ENCODE data around the gene HTR3A.

The HTR3A gene

DNA sequence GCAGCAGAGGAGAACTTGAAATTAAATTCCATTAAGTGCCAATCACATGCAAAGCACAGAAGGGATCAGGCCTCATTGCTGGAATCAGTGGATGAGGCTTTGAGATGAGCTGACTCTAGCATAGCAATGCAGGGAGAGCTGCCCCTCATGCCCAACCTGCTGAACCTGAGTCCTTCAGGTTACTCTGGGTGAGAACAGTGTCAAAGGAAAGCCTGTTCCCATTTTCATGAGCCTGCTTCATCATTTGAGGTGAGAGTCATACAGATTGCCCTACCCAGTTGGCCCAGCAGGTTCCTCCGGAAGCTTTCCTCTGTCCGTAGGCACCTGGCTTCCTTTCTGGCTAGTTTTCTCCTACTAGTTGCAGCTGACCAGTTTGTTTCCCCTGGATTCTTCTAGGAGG is 58.7 kb downstream of the HTR3A start:
- TF ChIP-seq ZNF629 (tag by site-specific recombination; IDR thresholded peaks at IDR 0.05) (no peak), ZNF223 (tag by site-specific recombination; IDR thresholded peaks at IDR 0.05) (no peak), ZNF704 (tag by site-specific recombination; IDR thresholded peaks at IDR 0.05) (no peak), ZNF549 (tag by site-specific recombination; IDR thresholded peaks at IDR 0.05) (no peak), ZNF302 (tag by site-specific recombination; IDR thresholded peaks at IDR 0.05; ENCODE audit: low read depth) (no peak), GFI1B (tag by site-specific recombination; IDR thresholded peaks at IDR 0.05) (no peak), MYNN (tag by site-specific recombination; IDR thresholded peaks at IDR 0.05; ENCODE audit: borderline replicate concordance) (no peak), OVOL3 (tag by site-specific recombination; IDR thresholded peaks at IDR 0.05) (no peak), ZNF184 (tag by site-specific recombination; IDR thresholded peaks at IDR 0.05) (no peak), ZNF76 (tag by site-specific recombination; IDR thresholded peaks at IDR 0.05; ENCODE audit: borderline replicate concordance, low read depth) (no peak), SCRT2 (tag by site-specific recombination; IDR thresholded peaks at IDR 0.05) (no peak), ZIC2 (tag by site-specific recombination; IDR thresholded peaks at IDR 0.05) (no peak), ZNF324 (tag by site-specific recombination; IDR thresholded peaks at IDR 0.05) (no peak), ZBTB1 (tag by site-specific recombination; IDR thresholded peaks at IDR 0.05) (no peak), ZNF707 (tag by site-specific recombination; IDR thresholded peaks at IDR 0.05) (no peak), ZNF133 (tag by site-specific recombination; IDR thresholded peaks at IDR 0.05) (no peak), ZNF664 (tag by site-specific recombination; IDR thresholded peaks at IDR 0.05) (no peak), ZNF354C (tag by site-specific recombination; IDR thresholded peaks at IDR 0.05; ENCODE audit: borderline replicate concordance, low read depth) (no peak), PATZ1 (tag by site-specific recombination; IDR thresholded peaks at IDR 0.05) (no peak)
- TF ChIP-seq, protein P1, sequence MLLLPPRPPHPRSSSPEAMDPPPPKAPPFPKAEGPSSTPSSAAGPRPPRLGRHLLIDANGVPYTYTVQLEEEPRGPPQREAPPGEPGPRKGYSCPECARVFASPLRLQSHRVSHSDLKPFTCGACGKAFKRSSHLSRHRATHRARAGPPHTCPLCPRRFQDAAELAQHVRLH (tag by site-specific recombination; IDR thresholded peaks at IDR 0.05): no peak

GRCh38 chr11:114034956-114035355 is 60.0 kb downstream of the HTR3A start:
- Histone ChIP-seq H3K27ac (ENCODE audit: extremely low read depth, low read depth, low read length) (no peak overlapping the region), H3K9me3 (ENCODE audit: control insufficient read depth, insufficient read depth, low read depth, low read length) (no peaks in the 10 kb centered on the region), H3K4me3 (ENCODE audit: low read depth, low read length) (no peak overlapping the region), H3K4me1 (ENCODE audit: control insufficient read depth, insufficient read depth, low read length) (0 out of 2 replicates have a peak, but pooled peaks cover 5% of the 10 kb centered on the region), H3K36me3 (ENCODE audit: control insufficient read depth in 2 of 2, insufficient read depth in 1 of 2, low read length in 2 of 2) (no peaks in the 10 kb centered on the region)
- ChIA-PET POLR2A (no interaction called here), CTCF (interaction anchor here (0.7 to 5.7 kb wide), 10 partner anchors 9 to 1076 kb away, joined by 3 to 86 read pairs (median 4); no protein-coding TSS in a partner anchor)
- TF ChIP-seq KLF8 (tag by site-specific recombination; IDR thresholded peaks at IDR 0.05) (no peak), ZNF274 (IDR thresholded peaks at IDR 0.05; ENCODE audit: low read length) (no peak), ZNF274 (tag by site-specific recombination; IDR thresholded peaks at IDR 0.05; ENCODE audit: borderline replicate concordance) (no peak), SCRT1 (tag by site-specific recombination; IDR thresholded peaks at IDR 0.05; ENCODE audit: borderline replicate concordance) (no peak), PBX3 (CRISPR knock-in tag; IDR thresholded peaks at IDR 0.05) (no peak), ZNF549 (tag by site-specific recombination; IDR thresholded peaks at IDR 0.05) (no peak), GLI4 (tag by site-specific recombination; IDR thresholded peaks at IDR 0.05) (no peak), ZBTB1 (tag by site-specific recombination; IDR thresholded peaks at IDR 0.05) (no peak)
- TF ChIP-seq, protein P2, sequence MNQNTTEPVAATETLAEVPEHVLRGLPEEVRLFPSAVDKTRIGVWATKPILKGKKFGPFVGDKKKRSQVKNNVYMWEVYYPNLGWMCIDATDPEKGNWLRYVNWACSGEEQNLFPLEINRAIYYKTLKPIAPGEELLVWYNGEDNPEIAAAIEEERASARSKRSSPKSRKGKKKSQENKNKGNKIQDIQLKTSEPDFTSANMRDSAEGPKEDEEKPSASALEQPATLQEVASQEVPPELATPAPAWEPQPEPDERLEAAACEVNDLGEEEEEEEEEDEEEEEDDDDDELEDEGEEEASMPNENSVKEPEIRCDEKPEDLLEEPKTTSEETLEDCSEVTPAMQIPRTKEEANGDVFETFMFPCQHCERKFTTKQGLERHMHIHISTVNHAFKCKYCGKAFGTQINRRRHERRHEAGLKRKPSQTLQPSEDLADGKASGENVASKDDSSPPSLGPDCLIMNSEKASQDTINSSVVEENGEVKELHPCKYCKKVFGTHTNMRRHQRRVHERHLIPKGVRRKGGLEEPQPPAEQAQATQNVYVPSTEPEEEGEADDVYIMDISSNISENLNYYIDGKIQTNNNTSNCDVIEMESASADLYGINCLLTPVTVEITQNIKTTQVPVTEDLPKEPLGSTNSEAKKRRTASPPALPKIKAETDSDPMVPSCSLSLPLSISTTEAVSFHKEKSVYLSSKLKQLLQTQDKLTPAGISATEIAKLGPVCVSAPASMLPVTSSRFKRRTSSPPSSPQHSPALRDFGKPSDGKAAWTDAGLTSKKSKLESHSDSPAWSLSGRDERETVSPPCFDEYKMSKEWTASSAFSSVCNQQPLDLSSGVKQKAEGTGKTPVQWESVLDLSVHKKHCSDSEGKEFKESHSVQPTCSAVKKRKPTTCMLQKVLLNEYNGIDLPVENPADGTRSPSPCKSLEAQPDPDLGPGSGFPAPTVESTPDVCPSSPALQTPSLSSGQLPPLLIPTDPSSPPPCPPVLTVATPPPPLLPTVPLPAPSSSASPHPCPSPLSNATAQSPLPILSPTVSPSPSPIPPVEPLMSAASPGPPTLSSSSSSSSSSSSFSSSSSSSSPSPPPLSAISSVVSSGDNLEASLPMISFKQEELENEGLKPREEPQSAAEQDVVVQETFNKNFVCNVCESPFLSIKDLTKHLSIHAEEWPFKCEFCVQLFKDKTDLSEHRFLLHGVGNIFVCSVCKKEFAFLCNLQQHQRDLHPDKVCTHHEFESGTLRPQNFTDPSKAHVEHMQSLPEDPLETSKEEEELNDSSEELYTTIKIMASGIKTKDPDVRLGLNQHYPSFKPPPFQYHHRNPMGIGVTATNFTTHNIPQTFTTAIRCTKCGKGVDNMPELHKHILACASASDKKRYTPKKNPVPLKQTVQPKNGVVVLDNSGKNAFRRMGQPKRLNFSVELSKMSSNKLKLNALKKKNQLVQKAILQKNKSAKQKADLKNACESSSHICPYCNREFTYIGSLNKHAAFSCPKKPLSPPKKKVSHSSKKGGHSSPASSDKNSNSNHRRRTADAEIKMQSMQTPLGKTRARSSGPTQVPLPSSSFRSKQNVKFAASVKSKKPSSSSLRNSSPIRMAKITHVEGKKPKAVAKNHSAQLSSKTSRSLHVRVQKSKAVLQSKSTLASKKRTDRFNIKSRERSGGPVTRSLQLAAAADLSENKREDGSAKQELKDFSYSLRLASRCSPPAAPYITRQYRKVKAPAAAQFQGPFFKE (tag by site-specific recombination; IDR thresholded peaks at IDR 0.05; ENCODE audit: borderline replicate concordance): no peak

More for the DNA sequence above, 58.7 kb downstream of the HTR3A start:
- CTCF ChIA-PET: interaction anchor here (0.5 to 5.7 kb wide), 8 partner anchors 8 to 226 kb away, joined by 3 to 86 read pairs (median 4); no protein-coding TSS in a partner anchor
- no peaks in the 10 kb centered on the region for H3K9me3 ChIP-seq (ENCODE audit: control insufficient read depth, insufficient read depth, low read depth, low read length)
- no peaks in the 10 kb centered on the region for H3K36me3 ChIP-seq (ENCODE audit: control insufficient read depth in 2 of 2, insufficient read depth in 1 of 2, low read length in 2 of 2)
- no peak overlapping the region for H3K27ac ChIP-seq (ENCODE audit: extremely low read depth, low read depth, low read length)
- no peak overlapping the region for H3K4me3 ChIP-seq (ENCODE audit: low read depth, low read length)
- no peaks in the 10 kb centered on the region for H3K4me1 ChIP-seq (ENCODE audit: control insufficient read depth, insufficient read depth, low read length)
- POLR2A ChIA-PET: no interaction called here

Measured in HEK293 (cell line).